Amniotic epithelial cell (primary cell): ENCODE data around the gene YIF1A.

ENCODE experiments used
- DNase-seq: peaks from one replicate; pipeline ENCODE4 v3.0.0-alpha.2; 2010; ENCODE audit warnings: low read depth

Gene YIF1A

GRCh38 chr11:66288671-66289547 is at the start of gene YIF1A:
Gene YIF1A, minus strand, starts transcription at chr11:66289143. Its CDS starts 158 bp downstream, at chr11:66288985.
- DNase-seq, result peak; percentile 99

- peak; percentile 45 for DNase-seq
These were observed 48.4 kb upstream of the YIF1A start for GRCh38 chr11:66337103-66337899.

GRCh38 chr11:66336234-66337102 is 47.5 kb upstream of the YIF1A start, which contains the start of gene RIN1:
Gene RIN1, minus strand, starts transcription at chr11:66336434. Its CDS starts 32 bp downstream, at chr11:66336402.
- DNase-seq, result peak; percentile 99

- peak; percentile 49 for DNase-seq
These were observed 46.7 kb upstream of the YIF1A start for GRCh38 chr11:66335531-66336233.

GRCh38 chr11:66334605-66335442 is 45.9 kb upstream of the YIF1A start:
- DNase-seq, result no peak

GRCh38 chr11:66333896-66334604 is 45.1 kb upstream of the YIF1A start:
- DNase-seq, result no peak

- no peak for DNase-seq
These were observed 44.4 kb upstream of the YIF1A start for GRCh38 chr11:66333220-66333877.

GRCh38 chr11:66332371-66333219 is 43.7 kb upstream of the YIF1A start:
- DNase-seq, result no peak

GRCh38 chr11:66331542-66332370 is 42.8 kb upstream of the YIF1A start:
- DNase-seq, result no peak

- no peak for DNase-seq
These were observed 42.0 kb upstream of the YIF1A start for GRCh38 chr11:66330931-66331330.

GRCh38 chr11:66329165-66329673 is 40.3 kb upstream of the YIF1A start:
- DNase-seq, result no peak

- peak; percentile 45 for DNase-seq
These were observed 39.6 kb upstream of the YIF1A start for GRCh38 chr11:66328302-66329144.

GRCh38 chr11:66328031-66328301 is 39.0 kb upstream of the YIF1A start:
- no peak for DNase-seq

GRCh38 chr11:66327171-66328030 is 38.5 kb upstream of the YIF1A start:
- peak; percentile 53 for DNase-seq
